ENCODE measurements around the gene SOX18.
"Not testable (repeated sequence)": the region's sequence is repeated elsewhere in the genome, so short reads cannot be mapped to it uniquely, and the experiment has no call there.

GRCh38 chr20:64087226-64087825, 37.9 kb upstream of the SOX18 start:
- TF ChIP-seq, protein P1, sequence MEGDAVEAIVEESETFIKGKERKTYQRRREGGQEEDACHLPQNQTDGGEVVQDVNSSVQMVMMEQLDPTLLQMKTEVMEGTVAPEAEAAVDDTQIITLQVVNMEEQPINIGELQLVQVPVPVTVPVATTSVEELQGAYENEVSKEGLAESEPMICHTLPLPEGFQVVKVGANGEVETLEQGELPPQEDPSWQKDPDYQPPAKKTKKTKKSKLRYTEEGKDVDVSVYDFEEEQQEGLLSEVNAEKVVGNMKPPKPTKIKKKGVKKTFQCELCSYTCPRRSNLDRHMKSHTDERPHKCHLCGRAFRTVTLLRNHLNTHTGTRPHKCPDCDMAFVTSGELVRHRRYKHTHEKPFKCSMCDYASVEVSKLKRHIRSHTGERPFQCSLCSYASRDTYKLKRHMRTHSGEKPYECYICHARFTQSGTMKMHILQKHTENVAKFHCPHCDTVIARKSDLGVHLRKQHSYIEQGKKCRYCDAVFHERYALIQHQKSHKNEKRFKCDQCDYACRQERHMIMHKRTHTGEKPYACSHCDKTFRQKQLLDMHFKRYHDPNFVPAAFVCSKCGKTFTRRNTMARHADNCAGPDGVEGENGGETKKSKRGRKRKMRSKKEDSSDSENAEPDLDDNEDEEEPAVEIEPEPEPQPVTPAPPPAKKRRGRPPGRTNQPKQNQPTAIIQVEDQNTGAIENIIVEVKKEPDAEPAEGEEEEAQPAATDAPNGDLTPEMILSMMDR (conservative IDR thresholded peaks at IDR 0.05; ENCODE audit: low read length) = not testable (repeated sequence)
- not testable (repeated sequence) for TF ChIP-seq EZH2phosphoT487 (IDR thresholded peaks at IDR 0.05; ENCODE audit: borderline replicate concordance)
